GM19193 (cell line): ENCODE results near the gene CD300LF.

Source experiments
- POLR2A ChIP-seq: IDR thresholded peaks from 4 replicates; pipeline ENCODE4 v1.6.1; 2011; ENCODE audit not compliant: insufficient read depth, insufficient read length; ENCODE audit errors: extremely low read depth

Gene CD300LF

GRCh38 chr17:74728033-74728701 is 15.4 kb upstream of the CD300LF start:
- TF ChIP-seq POLR2A = no peak

- TF ChIP-seq POLR2A = no peak
Measured at GRCh38 chr17:74725111-74725510, 12.4 kb upstream of the CD300LF start.

- no peak for TF ChIP-seq POLR2A
Measured at GRCh38 chr17:74723891-74724290, 11.2 kb upstream of the CD300LF start.

GRCh38 chr17:74722782-74723181 is 10.1 kb upstream of the CD300LF start:
- TF ChIP-seq POLR2A = no peak

GRCh38 chr17:74720506-74720905 is 7.8 kb upstream of the CD300LF start:
- TF ChIP-seq POLR2A = no peak

GRCh38 chr17:74715144-74715543 is 2.4 kb upstream of the CD300LF start:
- no peak for TF ChIP-seq POLR2A

GRCh38 chr17:74713171-74713755 is 540 bp upstream of the CD300LF start:
- TF ChIP-seq POLR2A = no peak

GRCh38 chr17:74712301-74712700 is 422 bp downstream of the CD300LF start:
- no peak for TF ChIP-seq POLR2A

GRCh38 chr17:74711058-74711824 is 1.5 kb downstream of the CD300LF start:
- no peak for TF ChIP-seq POLR2A

- TF ChIP-seq POLR2A = no peak
Measured at GRCh38 chr17:74704544-74704943, 8.2 kb downstream of the CD300LF start.

GRCh38 chr17:74703311-74703710 is 9.4 kb downstream of the CD300LF start:
- TF ChIP-seq POLR2A = no peak

GRCh38 chr17:74702116-74702871 is 10.4 kb downstream of the CD300LF start:
- TF ChIP-seq POLR2A = no peak

GRCh38 chr17:74699236-74699635 is 13.5 kb downstream of the CD300LF start:
- no peak for TF ChIP-seq POLR2A

GRCh38 chr17:74698069-74698468 is 14.7 kb downstream of the CD300LF start:
- no peak for TF ChIP-seq POLR2A

- no peak for TF ChIP-seq POLR2A
Measured at GRCh38 chr17:74697515-74697914, 15.2 kb downstream of the CD300LF start.
